Nephron (organoid): ENCODE results near the gene OR6Q1.

Experiments
- H3K27ac Mint-ChIP-seq, 3 experiments: 2 replicates each; pipeline ENCODE4 v1.8.0; 2020; ENCODE audit warnings: mixed read lengths in 3 of 3, mild to moderate bottlenecking in 2 of 3, moderate library complexity in 1 of 3
- H3K27me3 Mint-ChIP-seq: 2 replicates; pipeline ENCODE4 v1.8.0; 2021; ENCODE audit warnings: low read depth, mild to moderate bottlenecking, moderate library complexity, mixed read lengths
- H3K36me3 Mint-ChIP-seq: 2 replicates; pipeline ENCODE4 v1.8.0; 2020; ENCODE audit warnings: low read depth, mixed read lengths
- H3K4me1 Mint-ChIP-seq: 2 replicates; pipeline ENCODE4 v1.8.0; 2020; ENCODE audit warnings: mixed read lengths
- H3K4me3 Mint-ChIP-seq, 3 experiments: 2 replicates each; pipeline ENCODE4 v1.8.0; 2020; ENCODE audit warnings: mild to moderate bottlenecking in 3 of 3, mixed read lengths in 3 of 3, moderate library complexity in 2 of 3
- H3K9me3 Mint-ChIP-seq: 2 replicates; pipeline ENCODE4 v1.8.0; 2020; ENCODE audit warnings: mixed read lengths
- CTCF ChIP-seq, 3 experiments: fragments of 200-600 bp; sonication (generic); IDR thresholded peaks; one replicate each; pipeline ENCODE4 v1.5.0; 2021; ENCODE audit warnings: antibody characterized with exemption in 3 of 3; ENCODE audit not compliant: unreplicated experiment in 3 of 3

Gene OR6Q1

DNA sequence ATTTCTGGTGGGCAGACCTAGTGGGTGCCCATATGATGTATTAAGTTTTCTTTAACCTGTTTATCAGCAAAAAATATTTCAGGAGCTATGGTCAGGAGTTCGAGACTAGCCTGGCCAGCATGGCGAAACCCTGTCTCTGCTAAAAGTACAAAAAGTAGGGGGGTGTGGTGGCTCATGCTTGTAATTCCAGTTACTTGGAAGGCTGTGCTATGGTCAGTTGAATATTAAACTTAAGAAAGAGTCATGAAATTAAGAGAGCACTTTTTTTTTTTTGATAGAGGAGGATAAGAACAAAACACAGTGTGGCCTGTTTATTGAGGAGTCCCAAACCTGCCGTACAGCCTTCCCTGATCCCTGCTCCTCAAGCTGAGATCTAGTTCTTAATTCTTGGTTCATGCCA is 29.8 kb downstream of the OR6Q1 start:
- Mint-ChIP-seq H3K36me3 (no peaks in the 10 kb centered on the region), H3K4me1 (peaks cover 24% of the 10 kb centered on the region), H3K4me3 (no peak overlapping the region), H3K27ac (peak overlapping the region; percentile 23 to 53 (median 39)), H3K27me3 (peaks cover 4% of the 10 kb centered on the region), H3K9me3 (no peaks in the 10 kb centered on the region)
- TF ChIP-seq CTCF (IDR thresholded peaks at IDR 0.05; ENCODE audit: unreplicated experiment in 3 of 3): no peak

GRCh38 chr11:58060939-58061672 is 30.4 kb downstream of the OR6Q1 start:
- Mint-ChIP-seq H3K4me1 (peaks cover 24% of the 10 kb centered on the region), H3K27me3 (peaks cover 6% of the 10 kb centered on the region), H3K4me3 (no peak overlapping the region), H3K9me3 (no peaks in the 10 kb centered on the region), H3K36me3 (no peaks in the 10 kb centered on the region), H3K27ac (peak overlapping the region; percentile 23 to 53 (median 39))
- TF ChIP-seq CTCF (IDR thresholded peaks at IDR 0.05; ENCODE audit: unreplicated experiment in 3 of 3): peak in 1 of 3 experiments; percentile 25

DNA sequence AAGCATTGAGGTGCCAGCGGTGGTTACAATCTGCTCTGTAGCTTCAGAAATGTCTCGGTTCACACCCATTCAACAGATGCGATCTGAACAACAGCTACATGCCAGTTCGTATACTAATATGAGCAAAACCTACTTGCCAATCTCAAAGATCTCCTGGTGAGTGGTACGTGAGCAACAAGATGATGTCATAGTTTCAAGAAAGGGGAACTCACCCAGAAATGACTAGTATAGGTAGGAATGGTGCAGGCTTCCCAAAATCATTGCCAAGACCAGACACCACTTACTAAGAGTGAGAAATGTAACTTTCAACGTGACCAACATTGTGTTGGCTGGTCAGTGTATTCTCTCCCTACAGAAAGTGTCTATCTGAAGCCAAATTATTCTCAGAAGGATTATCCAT is 31.1 kb downstream of the OR6Q1 start:
- no peak for TF ChIP-seq CTCF (IDR thresholded peaks at IDR 0.05; ENCODE audit: unreplicated experiment in 3 of 3)
- Mint-ChIP-seq H3K9me3 (no peaks in the 10 kb centered on the region), H3K4me3 (no peak overlapping the region), H3K27ac (peak overlapping the region in 1 of 3 experiments; percentile 39), H3K4me1 (peaks cover 24% of the 10 kb centered on the region), H3K36me3 (no peaks in the 10 kb centered on the region), H3K27me3 (peaks cover 8% of the 10 kb centered on the region)

DNA sequence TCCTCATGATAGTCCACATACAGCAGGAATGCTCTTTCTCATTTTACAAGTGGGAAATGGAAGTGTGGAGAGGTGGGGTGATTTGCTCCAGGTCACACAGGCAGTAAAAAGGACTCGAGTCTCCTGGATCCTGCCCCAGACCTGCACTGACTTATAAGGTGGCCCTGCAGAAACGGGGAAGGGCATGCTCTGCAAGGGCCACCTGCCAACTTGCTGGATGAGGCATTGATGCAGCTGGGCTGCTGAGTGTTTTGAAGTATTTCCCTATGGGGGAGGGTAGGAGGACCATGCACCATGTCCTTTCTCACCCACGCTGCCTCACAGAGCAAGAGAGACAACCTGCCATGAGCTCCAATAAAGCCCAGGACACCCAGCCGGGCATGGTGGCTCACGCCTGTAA is 36.9 kb downstream of the OR6Q1 start:
- no peak overlapping the region for H3K27ac Mint-ChIP-seq
- TF ChIP-seq CTCF (IDR thresholded peaks at IDR 0.05; ENCODE audit: unreplicated experiment in 3 of 3): no peak
- no peak overlapping the region for H3K4me3 Mint-ChIP-seq
- H3K36me3 Mint-ChIP-seq: no peaks in the 10 kb centered on the region
- no peaks in the 10 kb centered on the region for H3K4me1 Mint-ChIP-seq
- no peaks in the 10 kb centered on the region for H3K9me3 Mint-ChIP-seq
- H3K27me3 Mint-ChIP-seq: peaks cover 14% of the 10 kb centered on the region

DNA sequence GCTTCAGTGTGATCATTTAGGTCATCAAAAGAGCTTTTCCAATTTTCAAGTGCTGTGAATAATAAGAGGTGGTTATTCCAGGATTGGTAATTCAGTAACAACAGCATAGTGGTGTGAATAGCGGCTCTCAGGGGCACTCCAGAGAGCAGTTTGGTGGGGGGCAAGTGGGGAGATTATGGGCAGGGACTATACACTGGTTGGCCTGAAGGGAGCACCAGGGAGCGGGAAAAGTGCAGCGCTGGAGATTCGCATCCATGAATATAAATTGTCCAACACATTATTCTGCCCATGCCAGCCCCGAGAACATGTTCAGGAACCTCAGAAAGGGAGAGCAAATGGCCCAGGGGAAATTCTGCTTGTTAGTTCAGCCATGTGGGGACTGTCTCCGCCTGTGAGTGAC is 37.9 kb downstream of the OR6Q1 start:
- no peaks in the 10 kb centered on the region for H3K9me3 Mint-ChIP-seq

More for the DNA sequence above, 37.9 kb downstream of the OR6Q1 start:
- Mint-ChIP-seq H3K4me3 (no peak overlapping the region), H3K27ac (no peak overlapping the region), H3K27me3 (peaks cover 14% of the 10 kb centered on the region), H3K4me1 (no peaks in the 10 kb centered on the region), H3K36me3 (no peaks in the 10 kb centered on the region)
- no peak for TF ChIP-seq CTCF (IDR thresholded peaks at IDR 0.05; ENCODE audit: unreplicated experiment in 3 of 3)
